Astrocyte (in vitro differentiated cells and primary cell): ENCODE measurements around the gene NDUFS8.

Experiments
- EZH2 ChIP-seq: IDR thresholded peaks from 2 replicates; pipeline ENCODE4 v1.6.1; 2012; ENCODE audit warnings: mild to moderate bottlenecking, low read length, inconsistent platforms; ENCODE audit not compliant: insufficient read depth
- TF ChIP-seq, protein P1 (sequence below): IDR thresholded peaks from 2 replicates; pipeline ENCODE4 v1.5.1; 2011; ENCODE audit warnings: low read depth, mild to moderate bottlenecking, inconsistent platforms, low read length, moderate library complexity; ENCODE audit not compliant: insufficient read depth

DNA sequence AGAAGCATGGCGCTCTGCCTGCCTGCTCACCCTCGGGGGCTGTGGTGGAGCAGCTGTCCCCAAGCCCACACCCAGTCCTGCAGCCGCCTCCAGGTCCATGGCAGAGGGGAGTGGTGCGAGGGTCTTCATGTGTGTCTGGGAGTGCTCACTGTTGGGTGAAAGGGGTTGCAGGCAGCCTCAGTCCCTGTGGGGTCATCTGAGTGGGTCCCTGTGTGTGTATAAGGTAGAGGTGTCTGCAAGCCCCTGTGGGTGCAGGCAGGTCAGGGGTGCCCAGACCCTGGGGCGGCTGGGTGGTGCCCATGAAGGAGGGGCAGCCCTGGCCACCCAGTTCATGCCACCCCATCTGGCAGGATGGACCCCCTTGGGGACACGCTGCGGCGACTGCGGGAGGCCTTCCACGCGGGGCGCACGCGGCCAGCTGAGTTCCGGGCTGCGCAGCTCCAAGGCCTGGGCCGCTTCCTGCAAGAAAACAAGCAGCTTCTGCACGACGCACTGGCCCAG is 15.5 kb upstream of the NDUFS8 start:
- TF ChIP-seq, protein P1, sequence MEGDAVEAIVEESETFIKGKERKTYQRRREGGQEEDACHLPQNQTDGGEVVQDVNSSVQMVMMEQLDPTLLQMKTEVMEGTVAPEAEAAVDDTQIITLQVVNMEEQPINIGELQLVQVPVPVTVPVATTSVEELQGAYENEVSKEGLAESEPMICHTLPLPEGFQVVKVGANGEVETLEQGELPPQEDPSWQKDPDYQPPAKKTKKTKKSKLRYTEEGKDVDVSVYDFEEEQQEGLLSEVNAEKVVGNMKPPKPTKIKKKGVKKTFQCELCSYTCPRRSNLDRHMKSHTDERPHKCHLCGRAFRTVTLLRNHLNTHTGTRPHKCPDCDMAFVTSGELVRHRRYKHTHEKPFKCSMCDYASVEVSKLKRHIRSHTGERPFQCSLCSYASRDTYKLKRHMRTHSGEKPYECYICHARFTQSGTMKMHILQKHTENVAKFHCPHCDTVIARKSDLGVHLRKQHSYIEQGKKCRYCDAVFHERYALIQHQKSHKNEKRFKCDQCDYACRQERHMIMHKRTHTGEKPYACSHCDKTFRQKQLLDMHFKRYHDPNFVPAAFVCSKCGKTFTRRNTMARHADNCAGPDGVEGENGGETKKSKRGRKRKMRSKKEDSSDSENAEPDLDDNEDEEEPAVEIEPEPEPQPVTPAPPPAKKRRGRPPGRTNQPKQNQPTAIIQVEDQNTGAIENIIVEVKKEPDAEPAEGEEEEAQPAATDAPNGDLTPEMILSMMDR, result no peak
- TF ChIP-seq EZH2, result no peak
